Uterus (tissue), 4 donors: ENCODE data around the gene ZNF750. TPM values are rescaled to one million over a fixed set of nuclear protein-coding genes. Genes with fewer than 3 reads are reported as not detected.
A peak's percentile ranks its signal among the peaks of the same experiment; 100 is the strongest.

Experiments
- DNase-seq, 2 donors: peaks; one replicate each; pipeline ENCODE4 v3.0.0-alpha.2; 2019 to 2020
- H3K27ac ChIP-seq, 2 donors: fragments of 200-600 bp; sonication (generic); 1 replicate in 1 of 2; 2 replicates in 1 of 2; pipeline ENCODE4 v1.5.1; 2016 to 2018
- H3K27me3 ChIP-seq, 2 donors: fragments of 200-600 bp; sonication (generic); one replicate each; pipeline ENCODE4 v1.5.1; 2018 to 2019; ENCODE audit warnings: control low read depth in 1 of 2
- H3K36me3 ChIP-seq, 2 donors: fragments of 200-600 bp; sonication (generic); one replicate each; pipeline ENCODE4 v1.5.1; 2019; ENCODE audit warnings: control low read depth in 1 of 2
- H3K4me1 ChIP-seq, 2 donors: fragments of 200-600 bp; sonication (generic); one replicate each; pipeline ENCODE4 v1.5.1; 2018 to 2019; ENCODE audit warnings: control low read depth in 1 of 2
- H3K4me3 ChIP-seq, 2 donors: fragments of 200-600 bp; sonication (generic); 1 replicate in 1 of 2; 2 replicates in 1 of 2; pipeline ENCODE4 v1.5.1; 2018 to 2019; ENCODE audit warnings: mild to moderate bottlenecking in 1 of 2
- H3K9me3 ChIP-seq, 2 donors: fragments of 200-600 bp; sonication (generic); one replicate each; pipeline ENCODE4 v1.5.1; 2019; ENCODE audit warnings: control low read depth in 1 of 2
- CTCF ChIP-seq, 4 experiments: fragments of 200-600 bp in 2 of 4; fragments of 450-650 bp in 2 of 4; sonication (generic) in 2 of 4; IDR thresholded peaks; one replicate each; pipeline ENCODE4 v1.5.1; 2016 to 2019; ENCODE audit warnings: antibody characterized with exemption in 4 of 4, mild to moderate bottlenecking in 2 of 4, moderate library complexity in 1 of 4
- POLR2A ChIP-seq, 2 donors: fragments of 450-650 bp; IDR thresholded peaks; one replicate each; pipeline ENCODE4 v1.6.1; 2016; ENCODE audit warnings: antibody characterized with exemption in 2 of 2, mild to moderate bottlenecking in 1 of 2, moderate library complexity in 1 of 2
- intact Hi-C: fragments of 100-400 bp; cut with DNase I; formaldehyde crosslinking; loops from one replicate; pipeline ENCODE4 v1.15.1; 2023; ENCODE audit warnings: low total_unique reads
- total RNA-seq, 4 donors: library from RNA; depleted of rRNA in 3 of 4; stranded (reverse); fragments of >200 nt in 3 of 4; gene quantifications; one replicate each; pipeline versions ENCODE4 v1.1.0 to v1.2.4, GENCODE V29; 2014 to 2023
- donor health status: DM: yes; HTN: yes; CAD: no.

Gene ZNF750
- total RNA-seq, 4 donors from 2014 or later, result under 0.01 to 0.07 TPM; not detected in 2

GRCh38 chr17:82848022-82848592 lies 8.3 kb upstream of the ZNF750 start:
- no peaks in the 10 kb centered on the region for H3K36me3 ChIP-seq
- peak overlapping the region; percentile 3 to 32 for H3K4me3 ChIP-seq
- H3K9me3 ChIP-seq, result no peaks in the 10 kb centered on the region
- H3K27me3 ChIP-seq, result no peaks in the 10 kb centered on the region
- H3K4me1 ChIP-seq, result no peaks in the 10 kb centered on the region
- no peak for TF ChIP-seq CTCF (IDR thresholded peaks at IDR 0.05)
- TF ChIP-seq POLR2A (IDR thresholded peaks at IDR 0.05), result peak in 1 of 2 donors; percentile 36
- H3K27ac ChIP-seq, result peak overlapping the region; percentile 49 to 84
- DNase-seq, result peak; percentile 66 to 71
- intact Hi-C loops, result no loop called here

- no peak for DNase-seq
- H3K4me3 ChIP-seq, result no peak overlapping the region
- no peaks in the 10 kb centered on the region for H3K4me1 ChIP-seq
- H3K27me3 ChIP-seq, result no peaks in the 10 kb centered on the region
- H3K27ac ChIP-seq, result peak overlapping the region; percentile 56 to 59
- intact Hi-C loops, result no loop called here
- TF ChIP-seq CTCF (IDR thresholded peaks at IDR 0.05), result no peak
- TF ChIP-seq POLR2A (IDR thresholded peaks at IDR 0.05), result no peak
- H3K9me3 ChIP-seq, result no peaks in the 10 kb centered on the region
- H3K36me3 ChIP-seq, result no peaks in the 10 kb centered on the region
Measured at GRCh38 chr17:82846061-82846691, 6.4 kb upstream of the ZNF750 start.

GRCh38 chr17:82845163-82845807 lies 5.5 kb upstream of the ZNF750 start:
- Histone ChIP-seq H3K27ac (peak overlapping the region in 1 of 2 donors; percentile 2), H3K4me1 (no peaks in the 10 kb centered on the region), H3K36me3 (no peaks in the 10 kb centered on the region), H3K4me3 (no peak overlapping the region), H3K27me3 (no peaks in the 10 kb centered on the region), H3K9me3 (no peaks in the 10 kb centered on the region)
- intact Hi-C loops, result no loop called here
- TF ChIP-seq CTCF (IDR thresholded peaks at IDR 0.05), result no peak
- peak in 1 of 2 donors; percentile 48 for DNase-seq

- intact Hi-C loops, result no loop called here
- H3K36me3 ChIP-seq, result no peaks in the 10 kb centered on the region
- H3K27ac ChIP-seq, result peak overlapping the region in 1 of 2 donors; percentile 2
- no peak for DNase-seq
- H3K9me3 ChIP-seq, result no peaks in the 10 kb centered on the region
- TF ChIP-seq CTCF (IDR thresholded peaks at IDR 0.05) (no peak), POLR2A (IDR thresholded peaks at IDR 0.05) (no peak)
- H3K4me1 ChIP-seq, result no peaks in the 10 kb centered on the region
- no peak overlapping the region for H3K4me3 ChIP-seq
- H3K27me3 ChIP-seq, result no peaks in the 10 kb centered on the region
Measured at GRCh38 chr17:82844796-82845162, 5.0 kb upstream of the ZNF750 start.
